Upper lobe of left lung (tissue), 6 donors: ENCODE data around the gene PTPRD. TPM values are rescaled to one million over a fixed set of nuclear protein-coding genes. Genes with fewer than 3 reads are reported as not detected.

Experiments used
- ATAC-seq, 2 donors: fragments of 200-7000 bp; cut with Tn5 transposase; one replicate each; pipeline ENCODE4 v1.9.1; 2022; ENCODE audit warnings: mild to moderate bottlenecking in 2 of 2, moderate library complexity in 2 of 2; ENCODE audit not compliant: low FRiP score in 2 of 2
- DNase-seq, 2 donors: peaks; one replicate each; pipeline ENCODE4 v3.0.0-alpha.2; 2019 to 2020
- H3K27ac ChIP-seq, 4 donors: fragments of 200-600 bp; sonication (generic); one replicate each; pipeline ENCODE4 v1.5.1; 2016 to 2019
- H3K27me3 ChIP-seq, 4 donors: fragments of 200-600 bp; sonication (generic); one replicate each; pipeline ENCODE4 v1.5.1; 2017 to 2019
- H3K36me3 ChIP-seq, 4 donors: fragments of 200-600 bp; sonication (generic); one replicate each; pipeline ENCODE4 v1.5.1; 2016 to 2019
- H3K4me1 ChIP-seq, 4 donors: fragments of 200-600 bp; sonication (generic); one replicate each; pipeline ENCODE4 v1.5.1; 2018 to 2019
- H3K4me3 ChIP-seq, 4 donors: fragments of 200-600 bp; sonication (generic); one replicate each; pipeline ENCODE4 v1.5.1; 2017 to 2019; ENCODE audit warnings: mild to moderate bottlenecking in 2 of 4, moderate library complexity in 1 of 4
- H3K9me3 ChIP-seq, 4 donors: fragments of 200-600 bp; sonication (generic); one replicate each; pipeline ENCODE4 v1.5.1; 2018 to 2019
- CTCF ChIP-seq, 6 experiments: fragments of 450-650 bp in 4 of 6; fragments of 200-600 bp in 2 of 6; sonication (generic) in 2 of 6; IDR thresholded peaks; one replicate each; pipeline ENCODE4 v1.5.1; 2016 to 2019; ENCODE audit warnings: antibody characterized with exemption in 6 of 6
- EP300 ChIP-seq, 4 donors: sonication (generic); formaldehyde crosslinking; IDR thresholded peaks; one replicate each; pipeline ENCODE4 v1.5.1; 2017; ENCODE audit warnings: antibody characterized with exemption in 4 of 4, control low read depth in 2 of 4
- POLR2A ChIP-seq, 4 donors: fragments of 450-650 bp; IDR thresholded peaks; one replicate each; pipeline ENCODE4 v1.5.1; 2016 to 2017; ENCODE audit warnings: antibody characterized with exemption in 4 of 4, mild to moderate bottlenecking in 2 of 4
- POLR2AphosphoS5 ChIP-seq, 2 donors: sonication (generic); formaldehyde crosslinking; IDR thresholded peaks; one replicate each; pipeline ENCODE4 v1.5.1; 2017; ENCODE audit warnings: antibody characterized with exemption in 2 of 2
- WGBS, 2 donors: methylation state at CpG; one replicate each; pipeline ENCODE4 v1.1.5; 2017 to 2018; 5-methylcytosine and 5-hydroxymethylcytosine counted together
- total RNA-seq, 6 donors: library from RNA; depleted of rRNA in 4 of 6; stranded (reverse); fragments of >200 nt in 4 of 6; gene quantifications; one replicate each; pipeline versions ENCODE4 v1.1.0 to v1.2.1, GENCODE V29; 2016 to 2021
- donor health status: DM: no; HTN: no; CAD: no; lungs with moderate emphysema.
- donor health status: DM: no; HTN: yes; CAD: no; lungs with severe emphysema.

PTPRD gene
- total RNA-seq, 6 donors from 2014 or later: 7.4 to 46.1 (median 14.5) TPM

- no peak for TF ChIP-seq EP300 (IDR thresholded peaks at IDR 0.05)
- TF ChIP-seq POLR2AphosphoS5 (IDR thresholded peaks at IDR 0.05): no peak
- TF ChIP-seq POLR2A (IDR thresholded peaks at IDR 0.05): no peak
- TF ChIP-seq CTCF (IDR thresholded peaks at IDR 0.05): no peak
- Histone ChIP-seq H3K4me1 (no peaks in the 10 kb centered on the region), H3K27me3 (no peaks in the 10 kb centered on the region), H3K4me3 (no peak overlapping the region), H3K9me3 (peaks cover 0 to 17% (median 4%) of the 10 kb centered on the region in 4 donors), H3K36me3 (no peaks in the 10 kb centered on the region), H3K27ac (no peak overlapping the region)
- WGBS, 2 donors: 55 to 65% methylated on average over 1 of the region's 1 CpG
- DNase-seq: no peak
- no peak for ATAC-seq
Measured at GRCh38 chr9:10649076-10649475, 36.3 kb upstream of the PTPRD start.

GRCh38 chr9:10633785-10634184, 21.0 kb upstream of the PTPRD start:
- no peak overlapping the region for H3K27ac ChIP-seq
- no peak for TF ChIP-seq CTCF (IDR thresholded peaks at IDR 0.05)
- TF ChIP-seq POLR2AphosphoS5 (IDR thresholded peaks at IDR 0.05): no peak
- no peak for TF ChIP-seq EP300 (IDR thresholded peaks at IDR 0.05)
- TF ChIP-seq POLR2A (IDR thresholded peaks at IDR 0.05): no peak
- no peak overlapping the region for H3K4me3 ChIP-seq
- no peaks in the 10 kb centered on the region for H3K4me1 ChIP-seq
- WGBS, 2 donors: 83 to 86% methylated on average over 3 of the region's 3 CpGs
- H3K27me3 ChIP-seq: no peaks in the 10 kb centered on the region
- no peak for ATAC-seq
- H3K9me3 ChIP-seq: no peaks in the 10 kb centered on the region
- H3K36me3 ChIP-seq: no peaks in the 10 kb centered on the region
- DNase-seq: no peak

- DNase-seq: no peak
- no peak for ATAC-seq
- H3K27ac ChIP-seq: no peak overlapping the region
- H3K27me3 ChIP-seq: peaks cover 0 to 14% (median 1%) of the 10 kb centered on the region in 4 donors
- peaks cover 0 to 15% (median 5%) of the 10 kb centered on the region in 4 donors for H3K4me1 ChIP-seq
- no peaks in the 10 kb centered on the region for H3K36me3 ChIP-seq
- WGBS, 2 donors: 55 to 56% methylated on average over 9 of the region's 9 CpGs
- no peaks in the 10 kb centered on the region for H3K9me3 ChIP-seq
- no peak for TF ChIP-seq POLR2A (IDR thresholded peaks at IDR 0.05)
- TF ChIP-seq CTCF (IDR thresholded peaks at IDR 0.05): no peak
- TF ChIP-seq POLR2AphosphoS5 (IDR thresholded peaks at IDR 0.05): no peak
- TF ChIP-seq EP300 (IDR thresholded peaks at IDR 0.05): no peak
- no peak overlapping the region for H3K4me3 ChIP-seq
Measured at GRCh38 chr9:10614196-10614800, 1.5 kb upstream of the PTPRD start.

GRCh38 chr9:10613419-10613818, 617 bp upstream of the PTPRD start:
- no peak for DNase-seq
- ATAC-seq: no peak
- Histone ChIP-seq H3K27me3 (peaks cover 0 to 14% (median 1%) of the 10 kb centered on the region in 4 donors), H3K36me3 (no peaks in the 10 kb centered on the region), H3K9me3 (no peaks in the 10 kb centered on the region), H3K27ac (no peak overlapping the region), H3K4me1 (peaks cover 0 to 15% (median 5%) of the 10 kb centered on the region in 4 donors), H3K4me3 (peak overlapping the region in 3 of 4 donors; percentile 46 to 57 (median 52))
- TF ChIP-seq POLR2AphosphoS5 (IDR thresholded peaks at IDR 0.05): no peak
- WGBS, 2 donors: 8 to 14% methylated on average over 13 of the region's 13 CpGs

GRCh38 chr9:10605388-10605787, 7.4 kb downstream of the PTPRD start:
- H3K4me1 ChIP-seq: no peaks in the 10 kb centered on the region
- H3K4me3 ChIP-seq: no peak overlapping the region
- 55 to 56% methylated on average over 4 of the region's 4 CpGs for WGBS, 2 donors
- ATAC-seq (no peak), DNase-seq (no peak)
- H3K36me3 ChIP-seq: no peaks in the 10 kb centered on the region
- H3K9me3 ChIP-seq: no peaks in the 10 kb centered on the region
- H3K27me3 ChIP-seq: no peaks in the 10 kb centered on the region
- TF ChIP-seq POLR2A (IDR thresholded peaks at IDR 0.05): no peak
- no peak for TF ChIP-seq CTCF (IDR thresholded peaks at IDR 0.05)
- no peak for TF ChIP-seq EP300 (IDR thresholded peaks at IDR 0.05)
- TF ChIP-seq POLR2AphosphoS5 (IDR thresholded peaks at IDR 0.05): no peak
- H3K27ac ChIP-seq: no peak overlapping the region
